HG03196 (cell line): Measurements from ENCODE around the gene TEX261.

Experiments
- ATAC-seq: cut with Tn5 transposase; IDR thresholded peaks from one replicate; pipeline ENCODE4 v1.9.1; 2021; ENCODE audit not compliant: unreplicated experiment

The TEX261 gene

DNA sequence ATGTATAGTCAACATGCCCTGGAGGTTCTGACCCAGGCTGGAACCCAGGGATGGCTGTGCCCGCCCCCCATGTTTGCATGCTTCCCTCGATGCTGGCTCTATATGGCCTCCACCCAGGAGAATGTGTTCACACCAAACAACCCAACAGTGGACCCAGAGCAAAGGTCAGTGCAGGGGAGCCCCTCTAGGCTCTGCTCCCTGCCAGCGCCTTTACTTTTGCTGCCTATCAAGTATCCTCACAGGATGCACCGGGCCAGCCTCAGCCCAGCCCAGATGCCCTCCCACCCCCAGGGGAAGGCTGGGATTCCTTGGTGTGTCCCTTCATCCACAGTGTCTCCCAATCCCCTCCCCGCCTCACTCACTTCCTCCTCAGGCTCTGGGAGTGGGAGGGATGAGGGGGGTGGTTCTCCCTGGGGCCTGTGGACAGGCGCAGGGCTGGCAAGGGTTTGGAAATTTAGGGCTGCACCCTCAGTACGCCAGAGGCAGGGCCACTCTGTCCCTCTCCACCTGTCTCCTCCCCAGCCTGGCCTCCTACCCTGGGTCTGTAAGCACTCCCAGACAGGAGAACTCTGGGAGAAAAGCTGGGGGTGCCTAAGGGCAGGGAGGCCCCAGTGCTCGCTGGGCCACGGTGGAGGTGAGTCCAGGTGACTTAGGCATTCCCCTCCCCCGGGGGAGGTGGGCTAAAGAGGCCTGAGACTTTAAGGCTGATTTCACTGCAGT, 56.6 kb downstream of the TEX261 start:
- no peak for ATAC-seq

GRCh38 chr2:70936979-70937811, 57.5 kb downstream of the TEX261 start:
- no peak for ATAC-seq

DNA sequence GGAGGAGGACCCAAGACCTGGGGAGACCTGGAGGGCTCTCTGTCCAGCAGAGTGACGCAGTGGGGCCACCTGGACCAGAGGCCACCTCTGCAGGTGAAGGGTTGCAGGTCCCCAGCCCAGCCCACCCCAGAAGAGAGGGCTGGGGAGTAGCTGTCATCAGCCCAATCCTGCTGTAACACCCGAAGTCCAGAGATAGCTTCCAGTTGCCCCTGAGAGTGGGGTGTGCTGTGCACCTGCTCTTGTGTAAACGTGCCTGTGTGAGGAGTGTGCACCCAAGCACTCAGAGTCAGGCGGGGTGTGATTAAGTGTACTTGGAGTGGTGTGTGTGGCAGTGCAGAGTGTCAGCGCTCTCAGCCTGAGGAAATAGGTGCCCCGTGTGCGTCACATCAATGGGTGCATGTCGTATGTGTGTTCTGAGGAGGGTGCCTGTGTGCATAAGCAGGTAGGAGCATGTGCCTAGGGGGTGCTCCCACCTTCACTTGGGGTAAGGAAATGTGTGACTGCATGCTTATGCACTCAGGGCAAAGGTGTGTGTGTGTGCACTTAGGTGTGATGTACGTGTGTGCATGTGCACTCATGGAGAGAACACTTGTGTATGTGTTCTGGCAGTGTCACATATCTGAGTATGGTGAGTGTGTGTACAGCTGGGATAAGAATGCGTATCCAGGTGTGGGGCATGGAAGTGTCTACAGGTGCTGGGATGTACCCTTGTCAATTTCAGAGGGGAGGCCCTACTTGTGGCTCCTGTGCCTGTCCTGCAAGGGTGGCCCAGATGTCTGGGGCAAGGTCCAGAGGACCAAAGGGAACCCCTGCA, 58.3 kb downstream of the TEX261 start:
- no peak for ATAC-seq
